Immature natural killer cell (primary cell): ENCODE results near the gene TMEM44. TPM values are rescaled to one million over a fixed set of nuclear protein-coding genes. Genes with fewer than 3 reads are reported as not detected.
"Not testable (repeated sequence)": the region's sequence is repeated elsewhere in the genome, so short reads cannot be mapped to it uniquely, and the experiment has no call there.

ENCODE experiments used
- DNase-seq, 3 donors: peaks; one replicate each; pipeline ENCODE4 v3.0.0; 2022; ENCODE audit warnings: mixed read lengths in 1 of 3
- H3K27ac Mint-ChIP-seq, 6 donors: one replicate each; pipeline ENCODE4 v1.8.0; 2020; ENCODE audit warnings: mixed read lengths in 6 of 6, mild to moderate bottlenecking in 5 of 6, inconsistent platforms in 4 of 6, moderate library complexity in 3 of 6
- H3K27me3 Mint-ChIP-seq, 3 donors: one replicate each; pipeline ENCODE4 v1.8.0; 2020 to 2021; ENCODE audit warnings: low read depth in 3 of 3, mild to moderate bottlenecking in 3 of 3, mixed read lengths in 3 of 3, moderate library complexity in 3 of 3, inconsistent platforms in 1 of 3
- H3K36me3 Mint-ChIP-seq, 3 donors: one replicate each; pipeline ENCODE4 v1.8.0; 2020; ENCODE audit warnings: mixed read lengths in 3 of 3, inconsistent platforms in 2 of 3, mild to moderate bottlenecking in 2 of 3
- H3K4me1 Mint-ChIP-seq, 2 donors: one replicate each; pipeline ENCODE4 v1.8.0; 2020; ENCODE audit warnings: inconsistent platforms in 2 of 2, mild to moderate bottlenecking in 2 of 2, mixed read lengths in 2 of 2, moderate library complexity in 1 of 2
- H3K4me3 Mint-ChIP-seq, 5 donors: one replicate each; pipeline ENCODE4 v1.8.0; 2020; ENCODE audit warnings: mild to moderate bottlenecking in 5 of 5, mixed read lengths in 5 of 5, inconsistent platforms in 3 of 5, moderate library complexity in 3 of 5
- H3K9me3 Mint-ChIP-seq, 6 donors: one replicate each; pipeline ENCODE4 v1.8.0; 2020; ENCODE audit warnings: mild to moderate bottlenecking in 6 of 6, mixed read lengths in 6 of 6, inconsistent platforms in 4 of 6, moderate library complexity in 3 of 6
- polyA plus RNA-seq, 3 donors: library from polyadenylated mRNA; unstranded; fragments of 300-500 nt; fragmentation: Illumina TruSeq; gene quantifications; one replicate each; pipeline ENCODE4 v1.2.3, GENCODE V29; 2021

TMEM44 gene
- polyA plus RNA-seq, 3 donors from 2014 or later = 1.4 TPM; not detected in 1

DNA sequence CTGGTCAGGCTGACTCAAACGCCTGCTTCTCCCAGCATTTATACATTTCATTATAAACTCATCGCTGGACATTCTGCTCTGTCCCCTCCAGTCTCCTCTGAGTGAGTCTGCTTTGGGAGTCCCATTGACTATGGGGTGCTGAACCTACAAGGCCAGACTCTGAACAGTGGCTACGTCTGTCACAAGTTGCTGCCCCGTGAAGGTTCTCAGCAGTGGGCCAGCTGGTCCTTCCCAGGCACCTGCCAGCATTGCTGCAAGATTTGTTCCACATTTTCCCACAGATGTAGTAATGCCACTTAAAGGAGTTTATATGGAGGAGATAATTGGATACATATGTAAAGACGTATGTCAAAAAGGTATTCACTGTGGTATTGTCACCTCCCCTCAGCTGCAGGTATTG, 73.7 kb downstream of the TMEM44 start:
- Mint-ChIP-seq H3K4me3 (no peak overlapping the region), H3K27me3 (peaks cover 0 to 3% (median 2%) of the 10 kb centered on the region in 3 donors), H3K4me1 (peaks cover 7 to 9% of the 10 kb centered on the region in 2 donors)

DNA sequence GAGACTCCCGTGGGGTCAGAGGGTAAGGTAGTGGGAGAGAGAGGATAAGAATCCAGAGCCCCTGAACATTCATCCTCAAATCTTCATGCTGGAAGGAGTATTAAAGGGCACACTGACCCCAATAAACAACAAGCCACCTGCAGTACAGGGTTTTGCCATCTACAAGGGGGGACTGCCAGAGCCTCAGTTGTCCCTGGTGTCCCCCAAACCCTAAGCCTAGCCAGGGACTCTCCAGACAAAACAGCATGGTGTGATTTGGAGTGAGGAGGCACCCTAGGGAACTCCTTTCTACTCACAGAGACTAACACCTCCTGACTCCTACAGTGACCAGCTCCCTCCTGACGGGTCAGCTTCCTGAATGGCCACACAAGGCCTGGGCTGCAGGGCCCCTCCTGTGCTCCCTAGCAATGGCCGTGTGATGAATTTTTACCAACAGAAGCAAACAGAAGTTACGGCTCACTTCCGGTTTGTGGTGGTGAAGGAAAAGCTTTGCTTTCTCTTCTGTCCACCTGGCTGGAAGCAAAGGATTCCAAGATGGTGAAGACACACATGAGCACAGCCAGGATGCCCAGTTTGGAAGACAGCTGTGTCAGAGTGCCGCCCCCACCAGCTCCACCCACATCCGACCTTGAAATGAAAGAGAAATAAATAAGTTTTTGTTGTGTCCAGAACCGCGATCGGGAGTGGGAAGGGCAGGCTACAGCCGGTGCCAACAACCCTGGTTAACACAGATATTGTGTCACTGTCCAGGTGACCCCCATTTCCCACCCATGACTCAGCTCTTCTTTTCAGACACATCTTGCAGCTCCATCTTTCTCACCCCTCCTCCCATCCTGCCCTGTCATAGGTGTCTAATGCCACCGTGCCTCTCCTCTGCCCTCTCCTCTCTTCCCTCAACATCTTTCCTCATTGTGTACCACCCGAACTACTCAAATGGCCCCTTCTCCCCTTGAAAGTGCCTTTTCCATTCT, 76.8 kb downstream of the TMEM44 start:
- Mint-ChIP-seq H3K9me3 (no peaks in the 10 kb centered on the region), H3K27ac (peak overlapping the region; percentile 8 to 84 (median 70)), H3K4me3 (peak overlapping the region; percentile 71 to 86 (median 80)), H3K4me1 (peaks cover 7 to 9% of the 10 kb centered on the region in 2 donors), H3K27me3 (peaks cover 0 to 3% (median 0%) of the 10 kb centered on the region in 3 donors), H3K36me3 (no peaks in the 10 kb centered on the region)
- DNase-seq = peak; percentile 5 to 21 (median 12)

More for the DNA sequence above, 73.7 kb downstream of the TMEM44 start:
- no peaks in the 10 kb centered on the region for H3K9me3 Mint-ChIP-seq
- no peak overlapping the region for H3K27ac Mint-ChIP-seq
- DNase-seq = no peak
- no peaks in the 10 kb centered on the region for H3K36me3 Mint-ChIP-seq

DNA sequence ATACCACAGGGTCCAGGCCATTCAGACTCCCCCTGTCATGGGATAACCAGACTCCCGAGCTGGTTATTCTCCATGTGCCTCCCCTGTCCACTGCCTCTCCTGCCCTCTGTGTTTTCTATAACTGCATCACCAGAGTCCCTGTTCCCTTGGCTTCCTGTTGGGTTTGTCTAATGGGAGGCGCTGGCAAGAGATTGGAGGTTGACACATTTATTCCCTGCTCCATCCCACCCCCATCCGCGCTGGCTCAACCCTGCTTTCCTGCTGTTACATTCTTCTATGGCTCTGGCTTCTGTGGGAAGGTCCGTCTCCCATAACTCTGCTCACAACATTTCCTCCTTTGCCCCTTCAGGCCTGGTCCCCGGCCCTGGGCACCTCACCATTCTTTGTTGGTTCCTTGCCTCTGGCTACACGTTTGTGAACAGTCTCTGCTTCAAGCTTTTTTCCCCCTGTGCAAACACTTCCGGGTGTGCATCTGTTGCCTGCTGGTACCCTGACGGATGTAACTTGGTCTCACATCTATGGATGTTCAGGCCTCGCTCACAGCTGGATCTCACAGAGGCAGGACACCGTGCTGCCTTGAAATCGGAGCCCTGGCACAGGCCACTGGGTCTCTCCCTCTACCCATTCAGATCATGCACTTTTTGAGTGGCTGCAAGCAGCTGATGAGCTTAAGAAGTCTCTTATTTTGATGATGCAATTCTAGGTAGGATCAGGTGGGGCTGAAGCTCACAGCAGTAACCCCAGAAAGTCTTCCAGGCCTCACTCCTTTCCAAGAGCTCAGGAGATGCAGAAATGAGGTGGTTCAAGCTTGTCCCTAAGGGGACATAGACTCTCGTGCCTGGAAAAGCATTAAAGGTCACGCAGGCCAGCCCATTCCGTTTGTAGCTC, 77.8 kb downstream of the TMEM44 start:
- peak overlapping the region in 1 of 5 donors; percentile 80 for H3K4me3 Mint-ChIP-seq

DNA sequence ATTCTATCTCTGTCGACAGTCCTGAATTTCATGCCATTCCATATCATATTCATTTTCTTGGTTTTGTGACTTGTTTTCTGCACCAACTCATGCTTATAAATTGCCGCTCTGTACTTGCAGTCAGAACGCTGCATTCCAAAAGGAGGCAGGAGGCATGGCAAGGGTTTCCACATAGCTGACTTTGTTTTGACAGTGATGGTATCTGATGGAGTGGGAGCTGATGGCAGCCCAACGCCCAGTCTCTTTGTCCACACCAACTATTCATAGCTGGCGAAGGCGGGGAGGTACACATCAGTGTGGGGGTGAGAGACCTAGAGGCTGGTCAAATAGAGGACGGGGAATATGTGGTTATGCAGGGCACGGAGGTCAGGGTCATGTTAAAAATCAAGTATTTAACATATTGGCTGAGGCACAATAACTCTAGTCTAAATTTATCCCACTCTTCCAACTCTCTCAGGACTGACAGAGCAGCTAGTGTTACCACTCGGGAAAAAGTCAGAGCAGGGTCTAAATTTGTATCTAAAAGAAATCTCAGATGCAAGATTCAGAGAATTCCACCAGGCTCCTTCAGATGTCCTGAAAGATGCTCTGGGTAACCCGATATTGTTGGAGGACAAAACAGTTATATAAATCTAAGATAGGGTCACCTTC, 78.6 kb downstream of the TMEM44 start:
- no peaks in the 10 kb centered on the region for H3K9me3 Mint-ChIP-seq
- H3K4me3 Mint-ChIP-seq = no peak overlapping the region
- peak overlapping the region in 2 of 6 donors; percentile 3 to 59 for H3K27ac Mint-ChIP-seq
- peaks cover 0 to 1% (median 0%) of the 10 kb centered on the region in 3 donors for H3K27me3 Mint-ChIP-seq
- peaks cover 7 to 9% of the 10 kb centered on the region in 2 donors for H3K4me1 Mint-ChIP-seq
- no peak for DNase-seq
- H3K36me3 Mint-ChIP-seq = no peaks in the 10 kb centered on the region

More for the DNA sequence above, 77.8 kb downstream of the TMEM44 start:
- no peaks in the 10 kb centered on the region for H3K36me3 Mint-ChIP-seq
- peaks cover 7 to 9% of the 10 kb centered on the region in 2 donors for H3K4me1 Mint-ChIP-seq
- DNase-seq = no peak
- peaks cover 0 to 1% (median 0%) of the 10 kb centered on the region in 3 donors for H3K27me3 Mint-ChIP-seq
- no peaks in the 10 kb centered on the region for H3K9me3 Mint-ChIP-seq
- no peak overlapping the region for H3K27ac Mint-ChIP-seq

DNA sequence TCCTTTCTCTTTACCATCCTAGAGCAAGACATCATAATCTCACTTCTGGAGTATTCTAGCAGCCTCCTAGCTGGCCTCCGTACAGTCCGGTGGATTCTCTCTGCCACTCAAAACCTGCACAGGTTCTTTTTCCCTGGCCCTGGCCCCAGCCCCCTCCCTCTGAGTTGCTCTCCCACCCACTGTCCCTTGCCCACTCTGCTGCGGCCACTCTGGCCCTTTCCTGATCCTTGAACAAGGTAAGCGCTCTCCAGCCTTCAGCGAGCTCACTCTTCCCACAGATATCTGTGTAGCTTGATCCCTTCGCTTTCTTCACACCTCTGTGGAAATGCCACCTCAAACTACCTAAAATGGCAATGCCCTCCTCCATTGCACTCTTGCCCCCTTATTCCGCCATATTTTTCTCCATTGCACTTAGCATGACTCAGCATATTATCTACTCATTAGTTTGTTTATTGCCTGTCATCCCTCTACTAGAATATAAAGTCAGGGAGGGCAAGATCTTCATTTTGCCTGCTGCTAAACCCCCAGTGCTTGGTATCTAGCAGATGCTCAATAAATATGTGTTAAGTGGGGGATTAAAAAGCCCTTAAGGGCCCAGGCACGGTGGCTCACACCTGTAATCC, 80.8 kb downstream of the TMEM44 start:
- no peaks in the 10 kb centered on the region for H3K9me3 Mint-ChIP-seq

DNA sequence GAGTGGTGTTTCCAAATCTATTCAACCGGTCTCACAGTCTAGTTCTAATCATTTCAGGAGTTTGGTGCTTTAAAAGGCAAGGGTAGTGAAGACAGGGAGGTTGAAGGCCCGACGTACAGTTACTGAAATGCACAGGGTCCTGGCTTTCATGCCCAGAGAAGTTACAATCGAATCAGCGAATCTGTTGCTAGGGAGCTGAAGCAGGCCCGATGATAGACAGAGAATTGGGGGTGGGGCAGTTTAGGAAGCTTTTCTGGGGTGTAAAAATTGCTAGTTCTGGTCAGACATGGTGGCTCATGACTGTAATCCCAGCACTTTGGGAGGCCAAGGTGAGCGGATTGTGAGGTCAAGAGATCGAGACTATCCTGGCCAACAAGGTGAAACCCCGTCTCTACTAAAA, 83.4 kb downstream of the TMEM44 start:
- no peak overlapping the region for H3K4me3 Mint-ChIP-seq
- H3K27ac Mint-ChIP-seq = no peak overlapping the region
- H3K4me1 Mint-ChIP-seq = peaks cover 0 to 9% of the 10 kb centered on the region in 2 donors
- DNase-seq = no peak
- no peaks in the 10 kb centered on the region for H3K36me3 Mint-ChIP-seq
- H3K9me3 Mint-ChIP-seq = no peaks in the 10 kb centered on the region
- peaks cover 0 to 2% (median 0%) of the 10 kb centered on the region in 3 donors for H3K27me3 Mint-ChIP-seq

More for the DNA sequence above, 80.8 kb downstream of the TMEM44 start:
- no peaks in the 10 kb centered on the region for H3K36me3 Mint-ChIP-seq
- DNase-seq = no peak
- no peak overlapping the region for H3K4me3 Mint-ChIP-seq
- no peak overlapping the region for H3K27ac Mint-ChIP-seq
- H3K27me3 Mint-ChIP-seq = peaks cover 0 to 1% (median 0%) of the 10 kb centered on the region in 3 donors
- peaks cover 9 to 16% of the 10 kb centered on the region in 2 donors for H3K4me1 Mint-ChIP-seq

DNA sequence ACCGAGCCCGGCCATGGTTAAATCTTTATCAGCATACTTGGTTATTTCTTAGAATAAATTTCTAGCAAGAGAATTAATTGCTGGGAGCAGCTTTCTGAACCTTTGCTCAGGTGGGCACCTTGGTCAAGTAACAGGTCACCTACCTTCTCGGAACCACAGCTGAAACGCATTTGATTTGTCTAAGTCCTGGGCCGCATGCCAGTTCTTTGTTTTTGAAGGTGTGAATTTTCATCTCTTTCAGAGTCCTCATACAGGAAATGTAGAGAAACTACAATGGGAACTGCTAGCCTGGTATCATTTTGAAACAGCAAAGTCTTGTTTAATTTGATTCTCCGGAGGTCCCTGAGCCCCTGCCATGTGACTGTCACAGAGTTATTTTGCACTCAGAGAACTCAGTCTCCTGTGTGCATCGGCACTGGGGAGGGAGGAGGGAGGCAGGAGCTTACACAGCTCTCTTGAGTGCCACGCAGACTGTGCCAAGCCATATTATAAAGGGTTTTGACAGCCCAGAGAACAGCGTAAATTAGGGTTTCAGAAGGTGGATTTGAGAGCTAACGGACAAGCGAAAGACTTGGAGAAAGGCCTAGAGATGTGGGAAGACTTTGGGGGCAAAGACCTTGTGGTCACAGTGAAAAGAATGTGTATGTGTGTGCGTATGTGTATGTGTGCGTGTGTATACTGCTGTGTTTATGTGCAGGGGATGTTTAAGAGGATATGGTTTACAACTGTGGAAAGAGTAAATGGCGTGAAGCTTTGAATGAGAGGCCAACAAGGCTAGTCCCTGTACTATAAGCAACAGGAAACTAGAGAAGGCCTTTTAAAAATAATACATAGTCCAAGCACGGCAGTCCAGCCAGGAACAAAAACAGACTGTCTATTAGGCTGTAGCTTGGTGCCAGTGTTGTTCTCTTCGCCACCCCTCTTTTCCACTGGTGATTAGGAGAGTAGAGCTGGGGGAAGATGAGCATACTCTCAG, 84.6 kb downstream of the TMEM44 start:
- Mint-ChIP-seq H3K27me3 (peaks cover 0 to 2% (median 0%) of the 10 kb centered on the region in 3 donors), H3K4me3 (no peak overlapping the region), H3K9me3 (no peaks in the 10 kb centered on the region), H3K36me3 (no peaks in the 10 kb centered on the region), H3K4me1 (peaks cover 0 to 9% of the 10 kb centered on the region in 2 donors), H3K27ac (peak overlapping the region in 3 of 6 donors; percentile 17 to 78 (median 72))
- DNase-seq = no peak

DNA sequence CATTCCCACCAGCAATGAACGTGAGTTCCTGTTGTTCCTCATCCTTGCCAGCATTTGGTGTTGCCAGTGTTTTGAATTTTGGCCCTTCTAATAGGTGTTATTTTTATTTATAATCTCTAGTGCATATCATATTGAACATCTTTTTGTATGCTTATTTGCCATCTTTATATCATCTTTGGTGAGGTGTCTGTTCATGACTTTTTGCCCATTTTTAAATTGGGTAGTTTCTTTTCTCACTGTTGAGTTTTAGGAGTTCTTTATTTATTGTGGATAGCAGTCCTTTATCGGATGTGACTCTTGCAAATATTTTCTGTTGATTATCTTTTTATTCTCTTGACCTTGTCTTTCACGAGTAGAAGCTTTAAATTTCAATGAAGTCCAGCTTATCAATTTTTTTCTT, 86.2 kb downstream of the TMEM44 start:
- no peak overlapping the region for H3K4me3 Mint-ChIP-seq
- H3K36me3 Mint-ChIP-seq = no peaks in the 10 kb centered on the region
- no peak for DNase-seq
- H3K27me3 Mint-ChIP-seq = peaks cover 0 to 2% (median 0%) of the 10 kb centered on the region in 3 donors
- no peaks in the 10 kb centered on the region for H3K9me3 Mint-ChIP-seq
- peaks cover 0 to 9% of the 10 kb centered on the region in 2 donors for H3K4me1 Mint-ChIP-seq
- H3K27ac Mint-ChIP-seq = no peak overlapping the region

DNA sequence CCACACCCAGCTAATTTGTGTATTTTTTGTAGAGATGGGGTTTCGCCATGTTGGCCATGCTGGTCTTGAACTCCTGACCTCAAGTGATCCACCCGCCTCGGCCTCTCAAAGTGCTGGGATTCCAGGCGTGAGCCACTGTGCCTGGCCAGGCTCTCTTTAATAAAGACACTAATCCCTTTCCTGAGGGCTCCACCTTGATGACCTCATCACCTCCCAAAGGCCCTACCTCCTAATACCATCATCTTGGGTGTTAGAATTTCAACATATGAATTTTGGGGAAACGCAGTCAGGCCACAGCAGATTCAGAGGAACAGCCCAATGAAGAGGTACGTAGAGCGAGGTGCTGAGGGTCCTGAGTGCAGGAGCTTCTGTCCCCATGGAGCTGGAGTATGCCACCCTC, 87.7 kb downstream of the TMEM44 start:
- H3K27me3 Mint-ChIP-seq, H3K36me3 Mint-ChIP-seq, H3K4me3 Mint-ChIP-seq: not testable (repeated sequence)

DNA sequence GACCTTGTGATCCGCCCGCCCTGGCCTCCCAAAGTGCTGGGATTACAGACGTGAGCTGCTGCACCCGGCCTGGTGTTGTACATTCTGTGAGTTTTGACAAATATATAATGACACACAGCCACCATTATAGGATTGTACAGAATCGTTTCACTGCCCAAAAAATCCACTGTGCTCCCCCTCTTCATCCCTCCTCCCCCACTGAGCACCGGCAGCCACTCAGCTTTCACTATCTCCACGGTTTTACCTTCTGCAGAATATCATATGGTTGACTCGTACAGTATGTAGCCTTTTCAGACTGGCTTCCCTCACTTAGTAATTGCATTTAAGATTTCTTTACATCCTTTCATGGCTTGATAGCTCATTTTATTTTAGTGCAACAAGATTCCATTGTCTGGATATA, 89.7 kb downstream of the TMEM44 start:
- Mint-ChIP-seq H3K27ac (no peak overlapping the region), H3K27me3 (peaks cover 0 to 2% (median 0%) of the 10 kb centered on the region in 3 donors), H3K4me3 (no peak overlapping the region), H3K4me1 (peaks cover 0 to 5% of the 10 kb centered on the region in 2 donors), H3K36me3 (no peaks in the 10 kb centered on the region), H3K9me3 (no peaks in the 10 kb centered on the region)
- no peak for DNase-seq

More for the DNA sequence above, 87.7 kb downstream of the TMEM44 start:
- not testable (repeated sequence) for H3K9me3 Mint-ChIP-seq, DNase-seq, H3K27ac Mint-ChIP-seq
- H3K4me1 Mint-ChIP-seq = peaks cover 0 to 11% of the 10 kb centered on the region in 2 donors

DNA sequence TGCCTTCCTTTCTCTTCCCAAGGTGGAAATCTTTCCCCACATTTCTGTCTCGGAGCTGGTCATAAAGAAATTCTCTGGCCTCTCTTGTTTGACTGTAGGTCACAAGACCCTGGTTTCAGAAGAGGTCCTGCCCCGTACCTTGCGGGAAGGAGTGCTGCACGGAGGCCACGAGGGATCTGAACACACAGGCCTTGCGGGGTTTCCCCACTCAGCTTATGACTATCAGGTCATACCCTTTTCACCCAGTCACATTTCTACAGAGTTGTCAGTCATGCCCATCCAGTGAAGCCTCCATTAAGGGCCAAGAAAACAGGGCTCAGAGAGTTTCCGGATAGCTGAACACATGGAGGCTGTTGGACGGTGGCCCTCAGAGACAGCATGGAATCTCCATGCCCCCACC, 91.7 kb downstream of the TMEM44 start:
- Mint-ChIP-seq H3K4me3 (no peak overlapping the region), H3K36me3 (no peaks in the 10 kb centered on the region), H3K27me3 (peaks cover 0 to 3% (median 2%) of the 10 kb centered on the region in 3 donors), H3K4me1 (peaks cover 0 to 1% of the 10 kb centered on the region in 2 donors), H3K9me3 (no peaks in the 10 kb centered on the region), H3K27ac (no peak overlapping the region)
- DNase-seq = no peak
